ENCODE results near the gene GLI3.
A peak's percentile ranks its signal among the peaks of the same experiment; 100 is the strongest.

Gene GLI3

GRCh38 chr7:41994746-41995110, 242.3 kb downstream of the GLI3 start:
- TF ChIP-seq SIN3A (IDR thresholded peaks at IDR 0.05; ENCODE audit: borderline replicate concordance, insufficient read depth, low read length), result no peak
- TF ChIP-seq TAF1 (IDR thresholded peaks at IDR 0.05; ENCODE audit: borderline replicate concordance, insufficient read depth, low read length), result no peak

GRCh38 chr7:41994036-41994745, 242.8 kb downstream of the GLI3 start:
- no peak for TF ChIP-seq POLR2AphosphoS5 (IDR thresholded peaks at IDR 0.05; ENCODE audit: low read depth, low read length)
- TF ChIP-seq TAF1 (IDR thresholded peaks at IDR 0.05; ENCODE audit: borderline replicate concordance, insufficient read depth, low read length), result peak; percentile 21; the same call in 1 of the 2 replicates

- TF ChIP-seq REST (IDR thresholded peaks at IDR 0.05; ENCODE audit: insufficient read depth in 1 of 2, low read depth in 2 of 2, low read length in 2 of 2) (no peak), POLR2AphosphoS5 (IDR thresholded peaks at IDR 0.05; ENCODE audit: low read depth, low read length) (no peak)
These were observed 243.8 kb downstream of the GLI3 start for GRCh38 chr7:41992881-41993867.

GRCh38 chr7:41984888-41985287, 252.1 kb downstream of the GLI3 start:
- TF ChIP-seq REST (IDR thresholded peaks at IDR 0.05; ENCODE audit: insufficient read depth in 1 of 2, low read depth in 2 of 2, low read length in 2 of 2), result no peak
- TF ChIP-seq POLR2AphosphoS5 (IDR thresholded peaks at IDR 0.05; ENCODE audit: low read depth, low read length), result no peak
- TF ChIP-seq TAF1 (IDR thresholded peaks at IDR 0.05; ENCODE audit: borderline replicate concordance, insufficient read depth, low read length), result no peak
- TF ChIP-seq FOXP2 (optimal IDR thresholded peaks at IDR 0.05; ENCODE audit: borderline replicate concordance, extremely low read depth, extremely low read length, insufficient read depth), result no peak
- no peak for TF ChIP-seq SIN3A (IDR thresholded peaks at IDR 0.05; ENCODE audit: borderline replicate concordance, insufficient read depth, low read length)

- TF ChIP-seq FOXP2 (optimal IDR thresholded peaks at IDR 0.05; ENCODE audit: borderline replicate concordance, extremely low read depth, extremely low read length, insufficient read depth) (no peak), POLR2AphosphoS5 (IDR thresholded peaks at IDR 0.05; ENCODE audit: low read depth, low read length) (no peak), REST (IDR thresholded peaks at IDR 0.05; ENCODE audit: insufficient read depth in 1 of 2, low read depth in 2 of 2, low read length in 2 of 2) (no peak), TAF1 (IDR thresholded peaks at IDR 0.05; ENCODE audit: borderline replicate concordance, insufficient read depth, low read length) (no peak), SIN3A (IDR thresholded peaks at IDR 0.05; ENCODE audit: borderline replicate concordance, insufficient read depth, low read length) (no peak)
These were observed 255.7 kb downstream of the GLI3 start for GRCh38 chr7:41981046-41982040.
